ENCODE results near the gene MYADML2. TPM values are rescaled to one million over a fixed set of nuclear protein-coding genes. Genes with fewer than 3 reads are reported as not detected.

MYADML2 gene
- total RNA-seq, 1 donor from 2014 or later: not detected

DNA sequence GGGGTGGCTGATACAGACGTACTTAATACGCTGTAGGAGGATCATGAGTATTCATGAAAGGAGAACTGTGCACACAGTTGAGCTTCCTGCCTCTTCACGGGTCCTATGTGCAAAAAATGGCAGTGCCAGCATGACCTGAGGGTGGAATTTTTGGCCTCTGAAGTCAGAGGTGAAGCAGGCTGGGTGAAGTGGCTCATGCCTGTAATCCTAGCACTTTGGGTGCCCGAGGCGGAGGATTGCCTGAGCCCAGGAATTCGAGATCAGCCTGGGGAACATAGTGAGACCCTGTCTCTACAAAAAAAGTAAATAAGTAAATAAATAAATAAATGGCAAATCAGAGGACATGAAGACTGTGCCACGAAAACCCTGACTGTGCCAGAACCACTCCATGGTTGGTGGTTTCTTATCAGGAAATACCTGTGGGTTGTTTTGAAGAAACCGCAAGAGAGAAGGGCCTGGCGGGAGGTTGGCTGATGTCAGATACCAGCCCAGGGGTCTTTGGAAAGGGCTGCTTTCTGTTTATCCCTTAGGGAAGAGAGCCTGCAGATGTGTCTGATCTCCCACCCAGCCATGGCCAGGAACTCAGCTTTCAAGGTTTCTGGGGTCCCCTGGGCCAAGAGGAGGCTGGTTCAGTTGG lies 33.8 kb upstream of the MYADML2 start:
- Mint-ChIP-seq H3K4me3 (peak overlapping the region; percentile 85), H3K27ac (ENCODE audit: unreplicated experiment) (no peak overlapping the region), H3K27me3 (ENCODE audit: low read depth) (peaks cover 4% of the 10 kb centered on the region), H3K36me3 (ENCODE audit: low read depth) (peaks cover 4% of the 10 kb centered on the region), H3K9me3 (no peaks in the 10 kb centered on the region), H3K4me1 (peaks cover 16% of the 10 kb centered on the region)
- TF ChIP-seq, protein P1, sequence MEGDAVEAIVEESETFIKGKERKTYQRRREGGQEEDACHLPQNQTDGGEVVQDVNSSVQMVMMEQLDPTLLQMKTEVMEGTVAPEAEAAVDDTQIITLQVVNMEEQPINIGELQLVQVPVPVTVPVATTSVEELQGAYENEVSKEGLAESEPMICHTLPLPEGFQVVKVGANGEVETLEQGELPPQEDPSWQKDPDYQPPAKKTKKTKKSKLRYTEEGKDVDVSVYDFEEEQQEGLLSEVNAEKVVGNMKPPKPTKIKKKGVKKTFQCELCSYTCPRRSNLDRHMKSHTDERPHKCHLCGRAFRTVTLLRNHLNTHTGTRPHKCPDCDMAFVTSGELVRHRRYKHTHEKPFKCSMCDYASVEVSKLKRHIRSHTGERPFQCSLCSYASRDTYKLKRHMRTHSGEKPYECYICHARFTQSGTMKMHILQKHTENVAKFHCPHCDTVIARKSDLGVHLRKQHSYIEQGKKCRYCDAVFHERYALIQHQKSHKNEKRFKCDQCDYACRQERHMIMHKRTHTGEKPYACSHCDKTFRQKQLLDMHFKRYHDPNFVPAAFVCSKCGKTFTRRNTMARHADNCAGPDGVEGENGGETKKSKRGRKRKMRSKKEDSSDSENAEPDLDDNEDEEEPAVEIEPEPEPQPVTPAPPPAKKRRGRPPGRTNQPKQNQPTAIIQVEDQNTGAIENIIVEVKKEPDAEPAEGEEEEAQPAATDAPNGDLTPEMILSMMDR (conservative IDR thresholded peaks at IDR 0.05): no peak
- DNase-seq (ENCODE audit: low read depth, low spot score): no peak

GRCh38 chr17:81980122-81980521 lies 33.1 kb upstream of the MYADML2 start:
- Mint-ChIP-seq H3K4me3 (peak overlapping the region; percentile 85), H3K27ac (ENCODE audit: unreplicated experiment) (no peak overlapping the region), H3K36me3 (ENCODE audit: low read depth) (peaks cover 3% of the 10 kb centered on the region), H3K27me3 (ENCODE audit: low read depth) (peaks cover 4% of the 10 kb centered on the region), H3K9me3 (no peaks in the 10 kb centered on the region), H3K4me1 (peaks cover 16% of the 10 kb centered on the region)
- DNase-seq (ENCODE audit: low read depth, low spot score): no peak
- TF ChIP-seq, protein P1 (conservative IDR thresholded peaks at IDR 0.05): no peak

GRCh38 chr17:81978524-81979298 lies 31.7 kb upstream of the MYADML2 start:
- H3K4me3 Mint-ChIP-seq: peak overlapping the region; percentile 85
- H3K9me3 Mint-ChIP-seq: no peaks in the 10 kb centered on the region

DNA sequence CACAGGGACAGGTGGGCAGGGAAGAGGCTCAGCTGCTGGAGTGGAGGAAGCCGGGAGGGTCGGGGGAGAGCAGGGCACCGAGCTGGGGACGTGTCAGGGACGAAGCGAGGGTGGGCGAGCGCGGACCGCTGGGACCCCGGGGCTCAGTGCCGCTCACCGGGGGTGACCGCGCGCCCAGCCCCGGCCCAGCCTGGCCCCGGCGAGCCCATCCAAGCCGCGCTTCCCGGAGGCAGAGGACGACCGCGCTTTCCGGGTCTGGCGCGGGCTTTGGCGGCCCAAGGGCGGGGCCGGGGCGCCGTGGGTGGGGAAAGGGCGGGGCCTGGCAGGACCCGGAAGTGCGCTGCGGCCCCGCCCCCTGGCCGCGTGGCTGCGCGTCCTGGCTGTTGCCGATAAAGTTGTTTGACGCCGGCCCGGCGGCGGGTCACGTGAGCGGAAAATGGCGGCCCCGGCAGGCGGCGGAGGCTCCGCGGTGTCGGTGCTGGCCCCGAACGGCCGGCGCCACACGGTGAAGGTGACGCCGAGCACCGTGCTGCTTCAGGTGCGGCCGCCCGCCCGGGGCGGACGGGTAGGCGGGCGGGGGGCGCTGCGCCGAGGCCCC lies 30.3 kb upstream of the MYADML2 start, which contains the start of gene ASPSCR1:
TSS of gene ASPSCR1 (plus strand) at position 419 of the 598 bp plus-strand sequence. CDS start at position 437, 18 bp downstream.
- Mint-ChIP-seq H3K4me3 (peak within 1 kb of the TSS; percentile 90), H3K27me3 (ENCODE audit: low read depth) (peaks cover 4% of the 10 kb centered on the region), H3K9me3 (peaks cover 2% of the 10 kb centered on the region), H3K4me1 (peaks cover 16% of the 10 kb centered on the region), H3K36me3 (ENCODE audit: low read depth) (peaks cover 3% of the 10 kb centered on the region), H3K27ac (ENCODE audit: unreplicated experiment) (peak within 1 kb of the TSS; percentile 93)
- TF ChIP-seq, protein P1 (conservative IDR thresholded peaks at IDR 0.05): no peak
- peak; percentile 83 for DNase-seq (ENCODE audit: low read depth, low spot score)

More at GRCh38 chr17:81978524-81979298, 31.7 kb upstream of the MYADML2 start:
- peak overlapping the region; percentile 78 for H3K27ac Mint-ChIP-seq (ENCODE audit: unreplicated experiment)
- TF ChIP-seq, protein P1 (conservative IDR thresholded peaks at IDR 0.05): no peak
- peaks cover 16% of the 10 kb centered on the region for H3K4me1 Mint-ChIP-seq
- peaks cover 3% of the 10 kb centered on the region for H3K36me3 Mint-ChIP-seq (ENCODE audit: low read depth)
- peaks cover 4% of the 10 kb centered on the region for H3K27me3 Mint-ChIP-seq (ENCODE audit: low read depth)
- DNase-seq (ENCODE audit: low read depth, low spot score): no peak

- peaks cover 4% of the 10 kb centered on the region for H3K27me3 Mint-ChIP-seq (ENCODE audit: low read depth)
Observed at GRCh38 chr17:81976332-81977210, 29.5 kb upstream of the MYADML2 start.

More at GRCh38 chr17:81976332-81977210, 29.5 kb upstream of the MYADML2 start:
- peaks cover 3% of the 10 kb centered on the region for H3K9me3 Mint-ChIP-seq
- H3K36me3 Mint-ChIP-seq (ENCODE audit: low read depth): peaks cover 3% of the 10 kb centered on the region
- no peak for DNase-seq (ENCODE audit: low read depth, low spot score)
- H3K27ac Mint-ChIP-seq (ENCODE audit: unreplicated experiment): peak overlapping the region; percentile 93
- H3K4me3 Mint-ChIP-seq: peak overlapping the region; percentile 90
- TF ChIP-seq, protein P1 (conservative IDR thresholded peaks at IDR 0.05): no peak
- H3K4me1 Mint-ChIP-seq: peaks cover 16% of the 10 kb centered on the region
